Stimulated activated CD8-positive, alpha-beta memory T cell treated with anti-CD3 and anti-CD28 coated beads, Interleukin-7, amount 100 ng/mL, for 24 hours (primary cell): ENCODE data around the gene PWP2.
"Not testable (repeated sequence)": the region's sequence is repeated elsewhere in the genome, so short reads cannot be mapped to it uniquely, and the experiment has no call there.

ENCODE experiments used
- DNase-seq: peaks from one replicate; pipeline ENCODE4 v3.0.0-alpha.2; 2020; ENCODE audit warnings: low read depth

Gene PWP2

GRCh38 chr21:44107026-44107501 is at the start of gene PWP2:
PWP2 (plus strand) TSS chr21:44107399; CDS start chr21:44107417, 18 bp downstream.
- not testable (repeated sequence) for DNase-seq

GRCh38 chr21:44057960-44058651 is 49.1 kb upstream of the PWP2 start:
- no peak for DNase-seq

GRCh38 chr21:44058652-44058964 is 48.6 kb upstream of the PWP2 start:
- DNase-seq = no peak

DNA sequence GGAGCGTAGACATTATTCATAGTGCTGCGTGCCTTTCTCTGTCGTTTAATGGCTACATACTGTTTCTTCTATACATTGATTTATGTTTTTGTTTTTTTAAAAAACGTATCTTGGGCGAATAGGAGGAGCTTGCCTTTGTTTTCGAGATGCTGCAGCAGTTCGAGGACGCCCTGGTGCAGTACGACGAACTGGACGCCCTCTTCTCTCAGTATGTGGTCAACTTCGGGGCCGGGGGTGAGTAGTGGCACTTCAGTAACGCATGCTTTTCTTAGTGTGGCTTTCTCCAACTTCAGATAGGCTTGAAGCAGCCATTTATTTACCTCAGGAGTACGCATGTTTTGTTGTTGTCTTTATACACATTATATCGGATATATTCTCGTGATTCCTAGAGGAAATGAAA is 48.2 kb upstream of the PWP2 start:
- DNase-seq = no peak

DNA sequence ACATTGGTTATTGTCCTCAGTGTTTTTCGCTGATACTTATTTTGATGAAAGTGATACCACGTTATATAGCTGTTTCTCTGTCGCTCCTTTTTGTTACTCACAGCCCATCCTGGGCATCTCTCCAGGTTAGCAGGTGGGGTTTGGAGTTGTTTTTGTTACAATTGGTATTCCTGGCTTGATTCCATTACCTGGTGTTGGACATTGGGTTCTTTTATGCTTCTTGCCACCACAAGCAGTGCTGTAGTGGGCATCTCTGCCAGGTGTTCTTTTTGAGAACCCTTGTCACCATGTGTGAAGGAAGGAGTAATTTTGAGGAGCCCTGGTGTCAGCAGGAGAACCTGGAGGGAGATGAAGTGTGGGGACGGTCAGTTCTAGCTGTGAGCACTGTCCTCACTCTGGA is 47.5 kb upstream of the PWP2 start:
- DNase-seq = no peak

DNA sequence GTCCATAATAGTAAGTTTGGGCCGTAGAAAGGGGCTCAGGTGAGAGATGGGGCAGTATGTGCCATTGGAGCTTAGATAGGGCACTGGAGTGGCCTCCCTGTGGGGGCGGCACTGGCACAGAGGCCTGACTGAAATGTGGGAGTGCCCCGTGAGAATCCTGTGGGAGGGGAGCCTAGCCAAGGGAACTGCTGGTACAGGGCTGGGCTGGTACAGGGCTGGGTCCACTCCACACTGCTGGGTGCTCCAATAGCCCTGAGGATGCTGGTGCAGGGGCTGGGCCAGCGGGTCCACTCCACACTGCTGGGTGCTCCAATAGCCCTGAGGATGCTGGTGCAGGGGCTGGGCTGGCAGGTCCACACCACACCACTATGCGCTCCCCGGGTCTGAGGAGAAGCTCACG is 44.8 kb upstream of the PWP2 start:
- DNase-seq = no peak

- DNase-seq = no peak
These were observed 43.9 kb upstream of the PWP2 start for GRCh38 chr21:44063151-44063912.

DNA sequence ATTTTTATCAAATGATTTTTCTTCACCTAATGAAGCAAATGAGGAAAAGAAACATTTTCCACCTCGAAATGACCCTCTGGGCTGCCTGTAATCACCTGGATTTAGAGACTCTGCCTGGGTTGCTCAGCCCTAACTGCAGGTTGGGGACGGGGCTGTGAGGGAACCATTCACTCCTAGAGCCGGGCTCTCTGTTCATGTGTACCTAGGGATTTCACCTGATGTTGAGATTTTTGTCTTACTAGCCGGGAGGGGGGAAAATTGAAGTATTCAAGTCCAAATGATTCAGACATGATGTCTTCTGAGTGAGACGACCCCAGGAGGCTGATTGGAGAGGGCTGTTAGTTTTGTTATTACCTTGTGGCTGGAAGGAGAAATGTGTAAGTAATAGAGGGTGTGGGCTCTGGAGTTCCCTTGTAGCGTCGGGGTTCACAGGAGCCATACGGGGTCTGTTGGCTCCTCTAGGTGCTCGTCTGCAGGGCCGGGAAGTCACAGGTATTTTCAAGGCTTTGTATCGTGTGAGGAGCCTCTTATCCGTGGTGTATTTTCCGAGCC is 42.3 kb upstream of the PWP2 start:
- DNase-seq = no peak

- peak; percentile 35 for DNase-seq
These were observed 41.8 kb upstream of the PWP2 start for GRCh38 chr21:44065428-44065827.

DNA sequence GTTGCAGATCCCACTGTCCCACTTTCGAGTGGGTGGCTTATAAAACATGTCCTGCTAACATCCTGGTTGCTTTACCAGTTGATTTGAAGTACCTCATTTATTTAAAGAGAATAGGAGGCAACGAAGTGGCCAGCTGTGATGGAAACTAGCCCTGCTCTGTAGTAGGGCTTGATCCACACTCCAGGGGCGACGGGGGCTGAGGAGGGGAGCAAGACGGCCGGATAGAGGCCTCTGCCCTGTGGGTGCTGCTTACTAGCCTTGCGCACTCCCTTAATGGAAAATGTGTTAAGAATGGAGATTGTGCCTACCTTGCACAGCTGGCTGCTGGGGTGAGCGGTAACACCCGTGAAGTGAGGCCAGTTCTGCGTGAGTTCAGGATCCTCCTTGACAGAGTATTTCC is 41.1 kb upstream of the PWP2 start:
- DNase-seq = no peak

DNA sequence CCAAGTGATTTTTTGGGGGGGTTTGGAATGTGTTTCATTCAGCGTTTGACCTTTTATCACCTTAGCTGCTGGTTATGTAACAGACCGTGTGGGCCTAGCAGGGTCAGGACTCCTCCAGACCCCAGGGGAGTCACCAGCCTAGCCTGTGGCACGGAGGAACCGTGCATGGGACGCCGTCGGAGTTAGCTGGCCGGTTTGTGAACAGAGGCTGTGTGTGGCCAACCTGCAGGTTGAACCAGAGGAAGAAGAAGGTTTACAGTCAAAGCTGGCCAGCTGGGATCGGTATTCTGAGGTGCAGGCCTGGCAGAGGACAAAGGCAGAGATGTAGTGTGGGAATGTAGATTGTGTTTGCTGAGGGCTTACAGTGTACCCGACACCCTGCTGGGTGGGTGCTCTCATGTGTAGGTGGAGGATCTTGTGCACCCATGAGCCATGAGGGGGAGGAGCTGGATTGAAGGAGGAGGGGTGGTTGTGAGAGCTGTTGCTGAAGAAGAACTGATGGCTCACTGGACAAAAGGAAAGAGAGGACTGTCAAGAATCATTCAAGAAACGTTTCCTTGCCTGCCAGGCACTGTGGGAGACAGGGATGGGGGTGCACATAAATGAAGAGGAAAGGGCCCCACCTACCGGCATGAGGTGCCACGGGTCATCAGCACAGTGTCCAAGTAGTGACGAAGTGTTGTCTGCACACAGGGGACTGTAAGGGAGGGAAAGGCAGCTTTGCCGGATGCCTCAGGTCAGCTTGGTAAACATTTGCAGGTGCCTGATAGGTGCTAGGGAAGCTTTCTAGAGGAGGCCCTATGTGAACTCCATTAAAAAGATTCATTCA is 40.0 kb upstream of the PWP2 start:
- DNase-seq = no peak

DNA sequence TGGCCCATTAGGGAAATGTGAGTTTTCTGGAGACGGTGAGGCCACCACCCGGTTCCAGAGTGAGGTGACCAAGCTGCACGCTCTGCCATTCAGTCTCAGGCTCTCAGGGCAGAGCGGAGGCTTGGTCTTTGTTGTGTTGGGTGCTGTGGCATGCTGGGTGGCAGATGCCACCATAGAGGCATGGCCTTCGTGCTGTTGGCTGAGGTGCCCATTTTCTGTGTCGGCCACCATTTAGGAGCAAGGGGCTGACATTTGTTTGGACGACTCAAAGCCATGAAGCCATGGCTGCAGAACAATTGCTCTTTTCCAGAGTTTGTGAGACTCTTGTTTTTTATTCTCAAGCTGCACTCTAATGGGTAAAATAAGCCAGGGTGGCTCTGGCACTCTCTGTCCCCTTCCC is 36.8 kb upstream of the PWP2 start:
- DNase-seq = no peak

GRCh38 chr21:44071359-44072104 is 35.7 kb upstream of the PWP2 start:
- DNase-seq = no peak

- no peak for DNase-seq
These were observed 35.1 kb upstream of the PWP2 start for GRCh38 chr21:44072111-44072510.

DNA sequence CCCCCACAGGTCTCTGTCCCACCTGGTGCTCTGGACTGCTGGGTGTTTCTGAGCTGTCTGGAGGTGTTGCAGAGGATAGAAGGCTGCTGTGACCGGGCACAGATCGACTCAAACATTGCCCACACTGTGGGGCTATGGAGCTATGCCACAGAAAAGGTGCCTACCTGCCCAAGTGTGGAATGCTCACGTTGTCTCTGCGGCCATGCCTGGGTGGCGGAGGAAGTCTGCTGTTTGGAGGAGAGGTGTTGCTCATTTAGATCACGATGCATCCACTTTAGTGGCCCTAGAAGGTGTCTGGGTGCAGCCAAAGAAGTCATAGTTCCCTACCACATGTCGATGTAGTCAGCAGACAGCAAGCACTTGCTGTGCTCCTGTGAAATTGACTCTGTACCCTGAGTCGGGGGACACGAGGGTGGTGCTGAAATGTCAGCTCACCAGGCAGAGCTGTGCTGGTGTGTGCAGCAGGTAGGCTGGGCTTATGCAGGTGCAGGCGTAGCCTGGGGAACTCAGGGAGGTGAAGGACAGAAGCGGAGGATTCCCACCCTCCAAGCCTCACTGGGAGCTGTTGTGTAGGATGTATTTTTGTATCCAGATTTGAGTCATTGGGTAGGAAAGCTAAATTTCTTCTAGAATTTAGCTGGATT is 32.8 kb upstream of the PWP2 start:
- no peak for DNase-seq

GRCh38 chr21:44076316-44076715 is 30.9 kb upstream of the PWP2 start:
- no peak for DNase-seq

GRCh38 chr21:44078411-44078981 is 28.7 kb upstream of the PWP2 start:
- no peak for DNase-seq

GRCh38 chr21:44079446-44079845 is 27.8 kb upstream of the PWP2 start:
- no peak for DNase-seq

DNA sequence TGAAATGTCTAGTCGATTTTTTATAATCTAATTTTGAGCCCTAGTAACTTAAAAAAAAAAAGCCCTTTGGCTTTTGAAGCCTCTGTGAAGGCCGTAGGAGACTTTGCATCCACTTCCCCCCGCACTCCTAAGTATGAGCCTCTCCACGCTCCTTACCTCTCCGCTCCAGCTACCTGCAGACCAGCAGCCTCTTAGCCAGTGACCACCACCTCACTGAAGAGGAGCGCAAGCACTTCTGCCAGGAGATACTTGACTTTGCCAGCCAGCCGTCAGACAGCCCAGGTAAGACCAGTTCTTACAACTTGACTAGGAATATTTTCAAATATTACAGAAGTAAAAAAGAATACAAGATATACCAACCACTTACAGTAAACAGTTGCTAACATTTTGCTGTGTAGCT is 27.4 kb upstream of the PWP2 start:
- DNase-seq = no peak

DNA sequence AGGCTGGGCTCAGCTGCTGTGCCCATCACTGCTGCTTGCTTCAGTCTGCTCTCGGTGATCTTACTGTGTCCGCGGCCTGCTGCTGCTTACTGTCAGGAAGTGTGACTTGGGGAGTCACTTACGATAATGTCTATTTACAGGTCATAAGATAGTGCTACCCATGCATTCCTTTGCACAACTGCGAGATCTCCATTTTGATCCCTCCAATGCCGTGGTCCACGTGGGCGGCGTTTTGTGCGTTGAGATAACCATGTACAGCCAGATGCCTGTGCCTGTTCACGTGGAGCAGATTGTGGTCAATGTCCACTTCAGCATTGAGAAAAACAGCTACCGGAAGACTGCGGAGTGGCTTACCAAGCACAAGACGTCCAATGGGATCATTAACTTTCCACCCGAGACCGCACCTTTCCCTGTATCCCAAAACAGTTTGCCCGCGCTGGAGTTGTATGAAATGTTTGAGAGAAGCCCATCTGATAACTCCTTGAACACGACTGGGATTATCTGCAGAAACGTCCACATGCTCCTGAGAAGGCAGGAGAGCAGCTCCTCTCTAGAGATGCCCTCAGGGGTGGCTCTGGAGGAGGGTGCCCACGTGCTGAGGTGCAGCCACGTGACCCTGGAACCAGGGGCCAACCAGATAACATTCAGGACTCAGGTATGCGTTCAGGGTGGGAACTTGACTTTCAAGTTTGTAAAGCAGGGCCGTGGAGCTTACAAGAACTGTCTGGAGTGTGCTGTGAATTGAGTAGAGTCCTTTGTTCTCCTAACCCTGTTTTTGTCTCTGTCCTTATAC is 24.4 kb upstream of the PWP2 start:
- DNase-seq = no peak
